T-helper 22 cell (primary cell): ENCODE results near the gene PLD5.

Experiments used
- DNase-seq: peaks from one replicate; pipeline ENCODE4 v3.0.0-alpha.2; 2020; ENCODE audit warnings: low read depth

Gene PLD5

DNA sequence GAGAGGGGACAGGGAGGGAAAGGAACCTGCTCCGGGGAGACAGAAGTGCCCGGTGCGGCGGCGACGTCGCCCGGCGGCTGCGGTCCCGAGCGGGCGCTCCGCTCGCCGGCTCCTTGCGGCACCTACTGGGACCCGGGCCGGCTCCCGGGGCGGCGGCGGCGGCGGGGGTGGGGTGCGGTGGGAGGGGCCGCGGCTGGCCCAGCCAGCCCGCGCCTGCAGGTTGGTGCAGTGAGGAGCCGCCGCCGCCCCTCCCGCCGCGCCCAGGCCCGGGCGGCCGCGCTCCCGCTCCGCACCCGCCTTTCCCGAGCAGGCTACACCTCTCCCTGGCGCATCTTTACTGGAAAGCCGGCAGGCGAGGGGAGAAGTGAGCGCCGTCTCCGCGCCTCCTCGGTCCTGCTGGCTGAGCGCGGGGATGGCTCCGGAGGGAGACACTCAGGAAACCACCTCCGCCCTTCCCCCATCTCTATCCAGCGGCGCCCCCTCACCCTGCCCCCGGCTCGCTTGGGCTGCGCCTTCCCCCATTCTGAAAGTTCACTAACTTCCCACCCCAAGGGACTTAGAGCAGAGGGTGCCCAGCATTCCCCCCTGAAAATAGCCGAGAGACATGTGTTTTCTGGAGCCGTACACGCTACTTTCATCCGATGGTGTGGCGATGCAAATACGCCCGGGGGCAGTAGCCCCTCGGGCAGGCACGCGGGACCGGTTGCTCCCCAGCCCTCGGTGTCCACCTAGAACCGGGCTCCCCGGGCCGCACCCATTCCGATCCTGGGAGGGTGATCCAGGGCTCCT is at the start of gene PLD5:
TSS of gene PLD5 (minus strand) at position 127 of the 789 bp plus-strand sequence.
- DNase-seq, result no peak

DNA sequence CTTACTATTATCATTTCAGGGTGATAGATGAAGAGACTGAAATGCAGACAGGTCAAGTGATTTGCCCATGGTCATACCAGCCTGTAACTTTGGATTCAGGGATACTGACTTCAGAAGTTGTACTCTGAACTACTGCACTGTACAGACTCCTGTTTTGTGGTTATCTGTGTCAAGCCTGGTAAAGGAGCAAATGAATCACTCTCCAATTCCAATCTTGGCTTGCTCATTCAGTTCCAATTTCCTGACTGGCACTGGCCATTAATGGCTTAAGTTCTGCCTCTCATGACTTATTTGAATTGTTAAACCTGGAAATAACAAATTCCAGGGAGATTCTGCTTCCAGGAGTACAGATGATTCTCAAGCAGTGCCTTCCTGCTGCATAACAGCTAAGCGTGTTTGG is 45.4 kb upstream of the PLD5 start:
- no peak for DNase-seq

DNA sequence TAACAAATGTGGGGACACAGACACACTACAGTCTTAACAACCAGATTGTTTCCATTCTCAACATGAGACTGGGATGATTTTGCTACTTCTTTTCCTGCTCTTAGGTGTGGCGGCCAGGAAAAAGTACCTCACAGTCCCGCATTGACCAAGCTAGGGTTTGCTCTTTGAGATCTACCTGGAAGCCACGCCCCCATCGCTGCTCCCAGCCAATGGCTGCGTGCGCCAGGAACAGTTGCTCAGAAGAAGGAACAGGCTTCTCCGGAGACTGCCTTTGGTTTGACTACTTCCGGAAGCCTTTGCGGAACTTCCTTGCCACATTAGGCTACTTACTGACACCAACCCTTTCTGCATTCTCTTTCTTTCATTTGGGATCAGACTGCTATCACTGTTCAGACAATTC is 44.2 kb upstream of the PLD5 start:
- no peak for DNase-seq

DNA sequence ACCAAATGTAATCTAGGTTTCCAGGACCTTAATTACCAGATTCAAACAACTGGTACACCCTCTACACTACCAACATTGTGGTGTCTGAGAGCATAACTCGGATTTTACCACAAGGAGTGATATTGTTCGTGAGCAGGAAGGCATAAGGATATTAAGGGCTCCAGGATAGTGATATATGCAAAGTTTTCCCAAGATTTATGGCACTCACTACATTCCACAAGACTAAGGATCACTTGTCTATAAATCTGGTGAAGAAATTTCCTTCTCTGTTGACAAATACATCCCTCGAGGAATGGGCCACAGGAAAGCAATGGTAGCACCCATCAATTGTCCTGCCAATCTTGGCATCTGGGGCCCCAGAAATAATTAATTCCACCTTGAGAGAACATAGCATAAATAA is 43.1 kb upstream of the PLD5 start:
- no peak for DNase-seq

DNA sequence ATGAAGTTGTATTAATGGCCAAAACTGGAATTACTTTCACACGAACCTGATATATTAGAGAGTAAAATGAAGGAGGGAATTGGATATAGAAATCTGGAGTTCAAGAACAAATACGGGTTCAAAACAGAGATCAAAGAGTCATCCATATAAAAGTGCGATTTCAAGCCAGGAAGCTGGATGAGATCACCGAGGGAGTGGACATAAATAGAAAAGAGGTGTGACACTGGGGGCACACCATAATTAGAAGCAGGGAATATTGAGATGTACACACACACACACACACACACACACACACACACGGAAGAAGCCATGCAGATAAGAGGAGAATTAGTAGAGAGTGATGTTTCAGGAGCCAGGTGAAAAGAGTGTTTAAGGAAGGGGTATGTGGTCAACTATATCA is 32.3 kb upstream of the PLD5 start:
- no peak for DNase-seq

DNA sequence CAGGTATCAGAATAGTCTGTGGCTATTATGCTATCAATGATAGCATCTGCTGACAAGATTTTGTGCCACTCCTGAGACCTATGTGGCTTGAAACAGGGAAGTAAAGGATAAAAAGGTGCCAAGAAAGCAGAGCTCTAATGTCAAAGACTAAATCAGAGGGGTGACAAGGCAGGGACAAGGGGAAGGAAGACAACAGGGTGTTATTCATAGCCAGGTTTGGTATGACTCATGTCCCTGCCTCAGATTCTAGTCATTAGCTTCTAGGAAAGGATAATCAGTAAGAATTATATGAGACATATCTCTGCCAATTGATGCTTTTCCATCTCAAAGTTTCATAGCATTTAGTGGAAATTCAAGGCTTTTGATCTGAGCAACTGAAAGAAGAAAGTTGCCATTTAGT is 31.8 kb upstream of the PLD5 start:
- DNase-seq, result no peak

DNA sequence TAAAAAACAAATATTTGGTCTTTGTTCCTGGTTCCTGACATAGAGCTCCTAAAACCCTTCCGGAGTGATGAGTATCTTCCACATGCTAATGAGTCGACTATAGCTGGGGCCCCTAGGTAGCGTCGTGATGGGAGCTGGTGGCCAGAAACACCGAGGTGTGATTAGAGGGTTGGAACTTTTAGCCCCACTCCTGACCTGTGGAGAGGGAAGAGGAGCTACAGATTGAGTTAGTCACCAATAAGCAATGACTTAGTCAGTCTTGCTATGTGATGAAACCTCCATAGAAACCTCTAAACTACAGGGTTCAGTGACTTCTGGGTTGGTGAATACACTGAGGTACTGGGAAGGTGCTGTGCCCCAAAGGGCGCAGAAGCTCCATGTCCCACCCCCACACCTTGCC is 30.1 kb upstream of the PLD5 start:
- no peak for DNase-seq

DNA sequence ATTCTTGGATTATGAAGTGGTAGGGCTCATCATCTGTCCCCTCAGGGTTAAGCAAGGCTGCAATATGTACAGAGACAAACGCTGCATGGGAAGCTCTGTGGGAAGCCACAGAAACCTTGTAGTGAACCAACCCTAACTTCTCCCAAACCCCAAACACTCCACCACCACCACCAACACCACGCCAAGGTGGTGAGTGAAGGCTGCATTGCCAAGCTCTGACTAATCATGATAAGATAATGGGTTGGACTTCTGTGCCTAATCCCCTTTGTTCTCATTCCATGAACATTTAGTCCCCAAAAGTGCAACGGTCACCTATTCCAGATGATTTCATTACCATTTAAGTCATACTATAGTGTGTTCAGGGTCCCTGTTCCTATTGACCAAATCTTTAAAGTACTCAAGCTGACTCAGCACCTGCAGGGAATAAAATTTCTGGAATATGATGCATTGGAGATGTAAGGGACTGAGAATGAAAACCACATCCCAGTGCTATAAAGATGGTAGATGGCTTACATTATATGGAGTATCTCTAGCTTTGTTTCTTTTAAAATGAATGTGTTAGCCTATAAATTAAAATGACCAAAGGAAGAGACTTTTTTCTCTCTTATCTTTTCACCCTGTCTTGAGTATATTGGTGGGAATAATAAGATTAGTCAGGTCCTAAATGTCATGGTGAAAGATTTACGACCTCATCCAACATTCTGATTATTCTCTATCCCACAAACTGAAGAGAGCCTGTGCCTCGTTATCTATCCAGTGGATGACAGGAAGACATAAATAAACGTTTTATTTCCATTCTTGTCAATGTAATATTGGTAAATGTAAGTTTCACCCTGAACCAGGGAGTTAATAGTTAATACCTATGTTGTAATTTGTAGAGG is 22.6 kb upstream of the PLD5 start:
- no peak for DNase-seq

DNA sequence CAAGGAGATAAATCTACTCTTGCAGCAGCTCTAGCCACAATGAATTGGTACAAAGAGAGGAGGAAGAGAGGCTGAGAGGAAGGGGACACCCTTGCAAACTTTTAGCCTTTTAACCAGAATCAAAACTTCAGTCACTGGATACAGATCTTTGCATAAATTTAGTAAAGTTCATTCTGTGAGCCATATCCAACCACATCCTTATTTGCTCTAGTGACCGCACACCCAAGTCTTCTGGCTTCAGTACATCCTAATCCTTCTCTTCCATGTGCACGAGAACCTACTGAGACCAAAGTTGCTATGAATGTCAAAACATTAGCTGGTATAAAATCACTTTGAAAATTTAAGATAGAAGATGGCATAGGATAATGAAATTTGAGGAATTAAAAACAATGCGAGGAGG is 21.9 kb upstream of the PLD5 start:
- no peak for DNase-seq

DNA sequence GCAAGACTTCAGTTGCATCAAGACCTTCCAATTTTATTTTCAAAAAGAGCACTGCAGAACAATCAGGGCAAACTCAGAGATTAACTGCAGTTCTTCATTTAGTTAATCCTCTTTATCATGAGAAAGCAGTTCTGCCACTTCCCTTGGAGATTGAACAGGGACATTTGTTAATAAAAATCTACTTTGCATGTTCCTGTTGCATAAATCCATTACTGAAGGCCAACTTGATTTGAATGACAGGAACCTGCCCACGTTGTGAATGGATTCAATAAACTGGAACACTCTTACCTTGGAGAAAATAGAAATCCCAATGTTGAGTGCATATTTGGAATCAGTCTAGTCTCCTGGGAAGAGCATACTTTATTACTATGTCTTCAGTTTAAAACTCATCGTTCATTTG is 19.6 kb upstream of the PLD5 start:
- no peak for DNase-seq

DNA sequence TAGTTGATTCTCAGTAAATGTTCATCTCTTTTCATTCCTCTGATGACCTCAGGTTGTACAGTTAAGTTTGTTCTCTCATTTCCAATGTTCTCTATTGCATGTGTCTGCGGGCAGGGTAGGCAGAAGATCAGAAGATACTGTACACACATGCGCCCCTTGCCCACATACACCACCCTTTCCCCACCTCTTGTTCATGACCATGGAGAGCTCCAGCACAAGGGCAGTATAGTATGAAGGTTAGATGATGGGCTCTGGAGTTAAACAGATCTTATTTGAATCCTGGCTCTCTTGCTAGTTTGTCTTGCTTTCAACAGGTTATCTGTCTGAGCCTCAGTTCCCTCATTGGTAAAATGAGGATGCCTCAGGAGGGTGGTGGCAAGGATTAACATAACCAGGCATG is 17.8 kb upstream of the PLD5 start:
- no peak for DNase-seq

DNA sequence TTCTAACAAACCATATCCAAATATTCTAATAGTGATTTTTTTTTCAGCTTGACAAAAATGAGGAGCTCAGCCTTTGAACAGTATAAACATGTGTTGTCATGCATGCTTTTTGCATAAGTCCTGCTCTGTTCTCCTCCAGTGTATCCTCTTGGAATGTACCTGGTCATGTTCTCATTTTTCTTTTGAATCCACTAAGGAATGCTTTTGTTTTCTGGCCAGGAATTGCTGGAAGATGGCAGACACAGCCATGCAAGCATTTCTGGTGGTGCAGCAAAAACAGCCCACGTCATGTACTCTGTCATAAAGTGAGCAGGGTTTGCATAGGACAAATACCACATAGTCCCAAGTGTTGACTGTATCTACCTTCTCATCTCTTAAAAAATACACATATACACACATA is 11.5 kb upstream of the PLD5 start:
- no peak for DNase-seq

DNA sequence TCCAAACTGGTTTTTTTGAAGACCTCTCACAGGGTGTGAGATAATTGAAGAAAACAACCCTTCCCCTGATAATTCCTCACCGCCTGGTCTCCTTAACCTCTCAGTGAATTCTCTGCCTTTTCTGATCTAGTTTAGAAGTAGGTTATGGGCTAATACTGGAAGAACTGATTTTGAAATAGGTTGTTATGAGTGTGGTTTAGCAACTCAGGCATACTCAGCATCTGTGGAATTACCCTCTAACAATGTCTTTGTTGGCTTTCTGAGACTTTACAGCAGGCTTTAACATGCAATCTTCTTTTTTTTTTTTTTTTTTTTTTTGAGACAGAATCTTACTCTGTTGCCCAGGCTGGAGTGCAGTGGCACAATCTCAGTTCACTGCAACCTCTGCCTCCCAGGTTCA is 10.3 kb upstream of the PLD5 start:
- DNase-seq, result no peak

DNA sequence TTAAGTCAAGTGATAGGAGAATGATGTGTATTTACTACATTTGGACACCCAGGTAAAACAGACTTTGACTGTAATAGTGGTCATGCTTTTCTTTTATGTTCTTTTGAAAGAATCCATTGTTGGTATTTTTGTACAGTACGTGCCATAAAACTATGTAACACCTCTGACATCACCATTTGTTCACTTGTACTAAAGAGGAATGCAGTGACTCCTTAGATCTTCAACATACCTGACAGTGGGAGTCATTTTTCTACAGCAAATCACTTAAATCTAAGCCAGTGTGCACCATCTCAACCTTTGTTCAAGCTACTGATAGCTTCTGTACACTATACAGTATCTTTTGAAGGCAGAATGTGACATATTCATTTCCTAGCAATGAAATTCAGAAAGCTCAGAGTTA is 6.3 kb upstream of the PLD5 start:
- DNase-seq, result no peak

DNA sequence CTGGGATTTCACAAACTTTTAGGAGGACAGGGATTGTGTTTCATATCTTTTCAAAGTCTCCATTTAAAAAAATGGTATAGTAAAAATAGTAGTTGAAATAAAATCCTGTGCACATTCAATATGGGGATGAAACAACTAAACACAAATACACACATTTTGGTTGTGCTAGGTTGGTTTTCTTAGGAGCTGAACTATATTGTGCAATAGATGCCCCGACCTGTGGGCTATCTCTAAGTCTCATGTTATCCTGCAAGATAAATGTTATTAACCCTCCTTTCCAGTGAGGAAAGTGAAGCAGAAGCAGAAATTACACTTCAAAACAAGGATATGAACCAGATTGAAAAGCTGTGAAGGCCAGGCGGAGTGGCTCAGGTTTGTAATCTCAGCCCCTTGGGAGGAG is 1.3 kb upstream of the PLD5 start:
- no peak for DNase-seq

DNA sequence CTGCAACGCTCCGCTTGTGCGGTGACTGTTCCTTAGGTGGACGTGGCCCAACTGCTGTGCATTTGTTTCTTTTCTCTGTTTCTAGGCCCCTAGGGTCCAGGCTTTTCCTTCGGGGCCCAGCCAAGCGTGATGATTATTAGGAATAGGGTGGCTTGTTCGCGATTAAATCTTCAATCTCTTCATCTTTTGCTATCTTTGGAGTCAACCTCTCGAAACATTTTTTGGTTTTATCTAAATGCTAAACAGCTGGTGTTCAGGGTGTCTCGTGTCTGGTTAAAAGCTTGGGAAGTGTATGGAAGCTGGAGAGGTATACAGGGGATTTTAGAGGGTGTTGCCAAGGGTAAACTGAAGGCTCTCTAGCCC is 844 bp upstream of the PLD5 start:
- no peak for DNase-seq

DNA sequence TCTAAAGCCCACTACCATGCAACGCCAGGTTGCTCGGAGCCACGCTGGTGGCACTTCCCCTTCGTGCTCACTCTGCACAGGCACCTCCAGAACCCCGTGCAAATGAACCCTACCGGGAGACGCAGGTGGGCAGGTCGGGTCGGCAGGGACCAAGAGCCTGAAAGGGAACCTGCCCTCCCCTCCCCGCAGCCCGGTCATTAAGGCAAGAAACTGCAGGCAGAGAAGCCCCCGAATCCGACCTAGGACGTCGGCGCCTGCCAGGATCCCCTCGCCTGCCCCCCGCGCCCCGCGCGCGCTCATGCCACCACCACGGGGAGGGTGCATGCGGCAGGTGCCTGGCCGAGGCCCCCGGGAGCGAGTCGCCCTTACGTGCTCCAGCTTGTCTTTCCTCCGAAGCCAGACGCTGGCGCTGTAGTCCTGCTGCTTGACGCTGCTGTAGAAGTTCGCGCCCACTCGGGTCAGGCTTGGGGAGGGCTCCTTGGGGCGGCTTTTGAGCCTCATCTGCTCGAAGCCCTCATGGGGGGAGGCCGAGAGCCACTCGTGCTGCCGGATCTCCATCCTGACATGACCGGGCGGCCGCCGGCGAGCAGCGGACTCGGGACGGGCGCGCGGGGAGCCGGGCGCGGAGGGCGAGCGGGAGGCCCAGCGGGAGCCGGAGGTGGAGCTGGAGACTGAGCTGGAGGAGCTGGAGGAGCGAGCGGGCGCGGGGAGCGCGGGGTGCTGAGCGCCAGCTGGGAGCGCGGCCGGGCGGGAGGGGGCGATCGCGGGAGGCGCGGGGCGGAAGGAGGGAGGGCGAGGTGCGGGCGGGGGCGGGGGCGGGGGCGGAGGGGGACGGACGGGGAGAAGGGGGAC is 552 bp downstream of the PLD5 start:
- DNase-seq, result no peak

DNA sequence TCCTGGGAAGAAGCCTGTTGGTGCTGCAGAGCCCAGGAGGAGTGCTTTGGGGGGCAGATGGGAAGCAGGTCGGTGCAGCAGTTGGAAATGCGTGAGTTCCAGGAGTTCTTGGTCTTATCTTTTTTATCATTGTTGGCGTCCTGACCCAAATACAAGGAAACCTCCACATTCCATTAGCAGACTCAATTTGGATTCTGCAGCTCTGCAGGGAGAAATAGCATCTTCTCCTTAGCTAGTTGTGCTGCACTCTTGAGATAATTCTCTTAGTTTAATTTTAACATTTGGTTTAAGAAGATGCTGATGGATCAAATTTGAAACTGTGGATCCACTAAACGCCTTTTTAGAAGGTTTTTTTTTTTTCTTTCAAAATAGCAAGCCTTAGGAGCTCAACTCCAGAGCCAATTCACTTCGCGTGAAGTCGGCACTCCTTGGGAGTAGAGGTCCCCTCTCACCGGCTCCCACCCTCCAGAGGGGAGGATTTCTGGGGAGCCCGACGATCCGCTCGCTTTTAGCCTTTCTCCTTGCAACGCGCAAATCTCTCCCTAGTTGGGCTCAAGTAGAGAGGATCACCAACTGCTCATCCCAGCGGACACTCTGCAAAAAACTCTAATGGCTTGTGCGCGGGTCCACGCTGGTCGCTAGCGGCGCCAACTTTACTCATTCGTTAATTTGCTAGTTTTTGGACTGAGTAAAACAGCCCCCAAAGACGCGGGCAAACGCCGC is 1.3 kb downstream of the PLD5 start:
- no peak for DNase-seq

DNA sequence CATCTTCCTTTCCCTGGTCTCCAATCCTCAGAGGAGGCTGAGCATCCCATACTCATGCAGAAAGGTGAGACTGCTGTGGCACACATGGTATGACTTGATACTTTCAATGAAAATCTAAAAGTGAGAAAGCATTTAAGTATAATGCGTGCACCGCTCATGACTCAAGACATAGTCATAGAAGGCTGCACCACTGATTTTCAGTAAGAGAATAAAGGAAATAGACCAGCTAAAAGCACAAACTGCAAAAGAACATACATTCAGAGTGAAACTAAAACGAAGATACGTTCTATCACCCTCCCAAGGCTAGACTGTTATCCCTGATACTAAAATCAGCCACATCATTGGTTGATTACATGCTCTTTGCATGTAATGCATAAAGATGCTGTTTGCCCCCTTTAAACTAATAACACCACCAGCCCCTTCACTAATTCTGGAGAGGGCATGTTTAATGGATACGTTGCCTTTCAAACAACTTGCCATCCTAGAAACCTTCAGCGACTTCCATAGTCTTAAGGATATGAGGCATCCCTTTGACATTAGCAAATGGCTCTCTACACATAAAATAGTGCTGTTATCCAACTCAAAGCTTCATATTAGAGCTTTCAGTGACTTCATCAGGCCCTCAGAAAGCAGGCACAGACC is 2.1 kb downstream of the PLD5 start:
- no peak for DNase-seq

DNA sequence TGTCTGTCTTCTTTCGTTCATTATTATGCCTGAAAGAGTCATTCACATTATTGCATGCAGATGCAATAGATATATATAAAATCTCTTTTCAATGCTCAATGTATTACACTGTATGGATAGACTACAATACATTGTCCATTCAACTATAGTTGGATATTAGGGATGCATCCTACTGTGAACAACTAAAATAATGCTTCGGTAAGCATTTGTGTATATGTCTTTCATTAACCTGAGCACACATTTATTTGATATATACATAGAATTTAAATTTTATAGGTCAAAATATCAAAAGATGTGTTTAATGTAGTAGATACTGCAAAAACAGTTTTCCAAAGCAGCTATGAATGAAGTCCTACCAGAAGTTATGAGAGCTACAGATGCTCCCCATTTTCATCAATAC is 8.9 kb downstream of the PLD5 start:
- DNase-seq, result no peak

DNA sequence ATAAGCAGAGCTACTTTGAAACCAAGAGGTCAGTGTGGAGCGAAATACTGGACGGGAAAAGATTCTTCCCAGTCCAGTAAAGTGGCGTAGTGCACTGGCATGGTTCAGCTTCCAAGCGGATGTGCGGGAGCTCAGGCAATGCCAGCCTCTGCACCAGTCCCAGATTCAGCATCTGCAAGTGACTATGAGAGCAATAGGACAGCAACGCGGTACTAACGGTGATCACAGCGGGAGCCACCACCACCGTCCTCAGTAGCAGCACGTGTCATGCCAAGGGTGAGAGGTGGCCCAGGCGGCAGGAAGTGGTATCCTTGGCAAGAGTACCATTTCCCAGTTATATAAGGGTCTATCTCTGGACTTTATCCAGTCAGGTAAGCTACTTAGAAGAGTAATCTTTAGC is 17.8 kb downstream of the PLD5 start:
- no peak for DNase-seq

DNA sequence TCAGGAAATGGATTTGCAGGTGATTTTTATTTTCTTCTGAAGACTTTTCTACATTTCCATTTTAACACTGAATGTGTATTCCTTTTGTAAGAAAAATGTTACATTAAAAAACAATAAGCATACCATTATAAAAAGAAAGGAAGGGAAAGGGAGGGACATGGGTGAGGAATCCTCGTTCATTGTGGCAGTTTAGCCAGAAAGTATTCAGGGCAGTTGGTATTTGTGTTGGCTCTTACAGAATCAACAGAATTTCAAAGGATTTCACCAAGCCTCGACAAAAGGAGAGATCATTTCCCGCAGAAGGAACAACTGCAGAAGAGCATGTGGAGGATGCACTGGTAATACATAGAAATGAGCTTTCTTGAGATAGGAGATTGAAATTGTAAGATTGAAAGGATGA is 35.0 kb downstream of the PLD5 start:
- DNase-seq, result no peak
